Panc1 (cell line): ENCODE measurements around the gene GPR25. TPM values are rescaled to one million over a fixed set of nuclear protein-coding genes. Genes with fewer than 3 reads are reported as not detected.

Experiments used
- ATAC-seq: fragments of 200-7000 bp; cut with Tn5 transposase; 2 replicates; pipeline ENCODE4 v1.9.1; 2020; ENCODE audit warnings: mild to moderate bottlenecking, moderate library complexity
- BruUV-seq: library from RNA; stranded (reverse); fragments of 400-500 nt; replicated peaks from 2 replicates; lab custom pipeline; 2021; lab: Mats Ljungman, UMichigan
- CTCF ChIA-PET: fragments of 300-600 bp; sonication (Branson Sonifier 250); formaldehyde crosslinking; loops from one replicate; lab custom pipeline; 2022; ENCODE audit warnings: antibody characterized with exemption; lab: Charles Lee
- POLR2A ChIA-PET: fragments of 300-600 bp; sonication (Branson Sonifier 250); formaldehyde crosslinking; loops from one replicate; lab custom pipeline; 2022; ENCODE audit warnings: antibody characterized with exemption; lab: Charles Lee
- DNase-seq: peaks from one replicate; pipeline ENCODE4 v3.0.0-alpha.2; 2010; ENCODE audit warnings: low read depth, low spot score
- H3K27ac ChIP-seq: 2 replicates; pipeline ENCODE4 v1.5.1; 2011; ENCODE audit warnings: mild to moderate bottlenecking, low read length, inconsistent platforms
- H3K27me3 ChIP-seq: fragments of 200-500 bp; sonication (Bioruptor generic); 2 replicates; pipeline ENCODE4 v1.6.0; 2014; ENCODE audit warnings: low read length, inconsistent platforms; ENCODE audit not compliant: control insufficient read depth, insufficient read depth
- H3K36me3 ChIP-seq: fragments of 200-500 bp; sonication (Bioruptor generic); 2 replicates; pipeline ENCODE4 v1.5.1; 2014; ENCODE audit warnings: inconsistent platforms, mild to moderate bottlenecking, low read length, moderate library complexity; ENCODE audit not compliant: control insufficient read depth, insufficient read depth
- H3K4me1 ChIP-seq: 2 replicates; pipeline ENCODE4 v1.5.1; 2011; ENCODE audit warnings: inconsistent platforms, mild to moderate bottlenecking, low read length, moderate library complexity; ENCODE audit not compliant: control insufficient read depth, insufficient read depth
- H3K4me3 ChIP-seq, 2 experiments: 2 replicates each; pipeline ENCODE4 v1.5.1; 2011 to 2012; ENCODE audit warnings: low read depth in 2 of 2, low read length in 2 of 2, mild to moderate bottlenecking in 2 of 2, inconsistent platforms in 1 of 2, moderate library complexity in 1 of 2
- H3K9me3 ChIP-seq: fragments of 200-500 bp; sonication (Bioruptor generic); 2 replicates; pipeline ENCODE4 v1.5.1; 2014; ENCODE audit warnings: low read depth, mild to moderate bottlenecking, inconsistent platforms, low read length, moderate library complexity; ENCODE audit not compliant: control insufficient read depth, insufficient read depth
- POLR2AphosphoS5 ChIP-seq: IDR thresholded peaks from 2 replicates; pipeline ENCODE4 v1.6.1; 2012; ENCODE audit warnings: mild to moderate bottlenecking, low read depth, low read length, moderate library complexity
- REST ChIP-seq, 2 experiments: IDR thresholded peaks; 2 replicates each; pipeline ENCODE4 v1.6.1; 2011 to 2012; ENCODE audit warnings: low read depth in 2 of 2, control low read depth in 1 of 2, low read length in 1 of 2, mild to moderate bottlenecking in 1 of 2, moderate library complexity in 1 of 2; ENCODE audit not compliant: insufficient read depth in 1 of 2
- SIN3A ChIP-seq: IDR thresholded peaks from 2 replicates; pipeline ENCODE4 v1.6.1; 2012; ENCODE audit warnings: low read depth, mild to moderate bottlenecking, low read length, moderate library complexity, borderline replicate concordance; ENCODE audit not compliant: insufficient read depth
- TCF7L2 ChIP-seq: IDR thresholded peaks from 2 replicates; pipeline ENCODE4 v1.6.1; 2011; ENCODE audit warnings: mild to moderate bottlenecking, low read depth, low read length, inconsistent platforms
- in situ Hi-C: cut with HindIII; loops from 2 replicates; pipeline ENCODE4 v1.10.0; 2016; ENCODE audit warnings: low sequenced_read_pairs, low pct_unique_long_range_greater_than_20kb
- intact Hi-C: fragments of 100-400 bp; cut with micrococcal nuclease; formaldehyde crosslinking; loops from one replicate; pipeline ENCODE4 v1.10.0; 2022; ENCODE audit not compliant: unreplicated experiment
- total RNA-seq: library from RNA; stranded (reverse); gene quantifications from one replicate; pipeline ENCODE4 v1.2.1, GENCODE V29; 2021; ENCODE audit not compliant: unreplicated experiment
- TF ChIP-seq, protein P1 (sequence below): fragments of 450-650 bp; IDR thresholded peaks from 2 replicates; pipeline ENCODE4 v1.5.1; 2017; ENCODE audit warnings: mild to moderate bottlenecking

GPR25 gene
- total RNA-seq, 1 experiment from 2014 or later: not detected

GRCh38 chr1:200888349-200888838, 15.6 kb downstream of the GPR25 start:
- ChIA-PET POLR2A (no interaction called here), CTCF (no interaction called here)
- no peak overlapping the region for H3K27ac ChIP-seq
- no TSS peak for BruUV-seq
- TF ChIP-seq REST (IDR thresholded peaks at IDR 0.05; ENCODE audit: insufficient read depth in 1 of 2, low read depth in 2 of 2, low read length in 1 of 2): no peak
- TF ChIP-seq SIN3A: no peak
- no peak for TF ChIP-seq TCF7L2
- TF ChIP-seq POLR2AphosphoS5: no peak
- TF ChIP-seq, protein P1, sequence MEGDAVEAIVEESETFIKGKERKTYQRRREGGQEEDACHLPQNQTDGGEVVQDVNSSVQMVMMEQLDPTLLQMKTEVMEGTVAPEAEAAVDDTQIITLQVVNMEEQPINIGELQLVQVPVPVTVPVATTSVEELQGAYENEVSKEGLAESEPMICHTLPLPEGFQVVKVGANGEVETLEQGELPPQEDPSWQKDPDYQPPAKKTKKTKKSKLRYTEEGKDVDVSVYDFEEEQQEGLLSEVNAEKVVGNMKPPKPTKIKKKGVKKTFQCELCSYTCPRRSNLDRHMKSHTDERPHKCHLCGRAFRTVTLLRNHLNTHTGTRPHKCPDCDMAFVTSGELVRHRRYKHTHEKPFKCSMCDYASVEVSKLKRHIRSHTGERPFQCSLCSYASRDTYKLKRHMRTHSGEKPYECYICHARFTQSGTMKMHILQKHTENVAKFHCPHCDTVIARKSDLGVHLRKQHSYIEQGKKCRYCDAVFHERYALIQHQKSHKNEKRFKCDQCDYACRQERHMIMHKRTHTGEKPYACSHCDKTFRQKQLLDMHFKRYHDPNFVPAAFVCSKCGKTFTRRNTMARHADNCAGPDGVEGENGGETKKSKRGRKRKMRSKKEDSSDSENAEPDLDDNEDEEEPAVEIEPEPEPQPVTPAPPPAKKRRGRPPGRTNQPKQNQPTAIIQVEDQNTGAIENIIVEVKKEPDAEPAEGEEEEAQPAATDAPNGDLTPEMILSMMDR: no peak
- in situ Hi-C loops (no loop called here), intact Hi-C loops (no loop called here)
- H3K9me3 ChIP-seq: no peaks in the 10 kb centered on the region
- ATAC-seq (no peak), DNase-seq (no peak)
- no peak overlapping the region for H3K4me3 ChIP-seq
- H3K4me1 ChIP-seq: peaks cover 9% of the 10 kb centered on the region
- H3K36me3 ChIP-seq: no peaks in the 10 kb centered on the region
- H3K27me3 ChIP-seq: no peaks in the 10 kb centered on the region

- POLR2A ChIA-PET: no interaction called here
- intact Hi-C loops: no loop called here
These were observed 16.8 kb downstream of the GPR25 start for GRCh38 chr1:200889571-200889970.

More at GRCh38 chr1:200889571-200889970, 16.8 kb downstream of the GPR25 start:
- H3K36me3 ChIP-seq: no peaks in the 10 kb centered on the region
- in situ Hi-C loops: no loop called here
- DNase-seq: no peak
- CTCF ChIA-PET: no interaction called here
- H3K27me3 ChIP-seq: no peaks in the 10 kb centered on the region
- no peak overlapping the region for H3K4me3 ChIP-seq
- peaks cover 18% of the 10 kb centered on the region for H3K4me1 ChIP-seq
- TF ChIP-seq POLR2AphosphoS5: no peak
- no peak for TF ChIP-seq TCF7L2
- no peak for TF ChIP-seq SIN3A
- TF ChIP-seq, protein P1: no peak
- TF ChIP-seq REST (IDR thresholded peaks at IDR 0.05; ENCODE audit: insufficient read depth in 1 of 2, low read depth in 2 of 2, low read length in 1 of 2): no peak
- ATAC-seq: no peak
- H3K27ac ChIP-seq: no peak overlapping the region
- H3K9me3 ChIP-seq: no peaks in the 10 kb centered on the region
- no TSS peak for BruUV-seq
